SK-N-SH (cell line): ENCODE measurements around the gene PRKAG1.

Source experiments
- CTCF ChIP-seq: fragments of 200-600 bp; sonication (generic); IDR thresholded peaks from 2 replicates; pipeline ENCODE4 v1.6.1; 2017; ENCODE audit warnings: antibody characterized with exemption, mild to moderate bottlenecking, moderate library complexity
- FOXM1 ChIP-seq: IDR thresholded peaks from 2 replicates; pipeline ENCODE4 v1.4.0; 2012; ENCODE audit warnings: low read depth, mild to moderate bottlenecking
- JUND ChIP-seq: IDR thresholded peaks from 2 replicates; pipeline ENCODE4 v1.4.0; 2012
- POLR2AphosphoS5 ChIP-seq: IDR thresholded peaks from 2 replicates; pipeline ENCODE4 v1.6.1; 2012; ENCODE audit warnings: low read depth, low read length
- TAF1 ChIP-seq: IDR thresholded peaks from 2 replicates; pipeline ENCODE4 v1.6.1; 2012; ENCODE audit warnings: low read depth, mild to moderate bottlenecking, low read length, moderate library complexity, borderline replicate concordance

- TF ChIP-seq TAF1: no peak
- no peak for TF ChIP-seq CTCF
- no peak for TF ChIP-seq POLR2AphosphoS5
- TF ChIP-seq FOXM1: no peak
- no peak for TF ChIP-seq JUND
Observed at GRCh38 chr12:48970702-48971334, 47.8 kb downstream of the PRKAG1 start.
